Small intestine (tissue), 7 donors: ENCODE results near the gene CEP192. TPM values are rescaled to one million over a fixed set of nuclear protein-coding genes. Genes with fewer than 3 reads are reported as not detected.
"Not testable (repeated sequence)": the region's sequence is repeated elsewhere in the genome, so short reads cannot be mapped to it uniquely, and the experiment has no call there.

Experiments
- DNase-seq, 2 donors: peaks; one replicate each; pipeline versions ENCODE4 v3.0.0 to v3.0.0-alpha.2; 2013
- FAIRE-seq: peaks from 2 replicates; lab custom pipeline; 2012; peaks lifted over from hg19 to GRCh38; lab: Jason Lieb, UNC
- H3K27ac ChIP-seq, 3 donors: one replicate each; pipeline ENCODE4 v1.5.1; 2013; ENCODE audit warnings: low read length in 2 of 3, mild to moderate bottlenecking in 2 of 3, control low read depth in 1 of 3, inconsistent platforms in 1 of 3, low read depth in 1 of 3, moderate library complexity in 1 of 3
- H3K27me3 ChIP-seq, 3 donors: one replicate each; pipeline ENCODE4 v1.6.1; 2013; ENCODE audit warnings: low read length in 3 of 3, inconsistent platforms in 1 of 3; ENCODE audit not compliant: control insufficient read depth in 3 of 3, insufficient read depth in 3 of 3
- H3K36me3 ChIP-seq, 3 donors: one replicate each; pipeline ENCODE4 v1.6.1; 2013; ENCODE audit warnings: low read length in 3 of 3, inconsistent platforms in 1 of 3, low read depth in 1 of 3, mild to moderate bottlenecking in 1 of 3, moderate library complexity in 1 of 3; ENCODE audit not compliant: control insufficient read depth in 3 of 3, insufficient read depth in 2 of 3
- H3K4me1 ChIP-seq, 3 donors: one replicate each; pipeline ENCODE4 v1.6.1; 2013; ENCODE audit warnings: low read length in 2 of 3, inconsistent platforms in 1 of 3, low read depth in 1 of 3, mild to moderate bottlenecking in 1 of 3, moderate library complexity in 1 of 3; ENCODE audit not compliant: control insufficient read depth in 3 of 3, insufficient read depth in 2 of 3
- H3K4me3 ChIP-seq, 3 donors: one replicate each; pipeline ENCODE4 v1.5.1; 2013; ENCODE audit warnings: low read length in 3 of 3, control low read depth in 1 of 3, inconsistent platforms in 1 of 3, low read depth in 1 of 3, mild to moderate bottlenecking in 1 of 3, moderate library complexity in 1 of 3
- H3K9me3 ChIP-seq, 2 donors: one replicate each; pipeline ENCODE4 v1.6.1; 2013; ENCODE audit warnings: low read depth in 1 of 2, low read length in 1 of 2; ENCODE audit not compliant: control insufficient read depth in 2 of 2, insufficient read depth in 1 of 2
- WGBS, 3 donors: extraction: QIAGEN DNeasy Blood & Tissue Kit; methylation state at CpG; one replicate each; pipeline ENCODE4 v1.1.7; 2013; 5-methylcytosine and 5-hydroxymethylcytosine counted together
- polyA plus RNA-seq, 4 donors: library from polyadenylated mRNA; stranded (reverse) in 3 of 4; unstranded in 1 of 4; fragments of 200-250 nt in 3 of 4; fragments of 120-200 nt in 1 of 4; gene quantifications; one replicate each; pipeline versions ENCODE4 v1.2.1 to v1.2.3, GENCODE V29; 2013
- donor health status: healthy with polysubstance abuse.
- donor health status: control.
- donor health status: control.
- donor health status: Bipolar disorder and iron deficiency.
- donor health status: healthy.

The CEP192 gene
- polyA plus RNA-seq, 4 donors: 9.6 to 29.3 (median 12.4) TPM

- not testable (repeated sequence) for H3K27me3 ChIP-seq, H3K27ac ChIP-seq, DNase-seq, H3K4me3 ChIP-seq, FAIRE-seq, H3K9me3 ChIP-seq, H3K4me1 ChIP-seq
- peaks cover 4 to 19% (median 7%) of the 10 kb centered on the region in 3 donors for H3K36me3 ChIP-seq
Observed at GRCh38 chr18:13078065-13078464, 86.9 kb downstream of the CEP192 start.

DNA sequence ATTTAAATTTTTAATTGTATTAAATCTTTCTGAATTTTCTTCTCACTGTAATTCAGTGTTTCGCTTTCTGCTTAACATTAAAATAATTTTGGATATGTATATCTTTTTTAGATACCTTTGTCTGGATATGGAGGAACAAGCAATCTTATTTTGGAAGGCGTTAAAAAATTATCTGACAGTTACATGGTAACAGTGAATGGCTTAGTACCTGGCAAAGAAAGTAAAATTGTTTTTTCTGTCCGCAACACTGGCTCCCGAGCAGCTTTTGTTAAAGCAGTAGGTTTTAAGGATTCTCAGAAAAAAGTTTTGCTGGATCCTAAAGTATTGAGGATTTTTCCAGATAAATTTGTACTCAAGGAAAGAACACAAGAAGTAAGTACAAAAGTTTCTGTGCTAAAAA, 95.7 kb downstream of the CEP192 start:
- 98 to 99% (median 98%) methylated on average over 4 of the region's 4 CpGs for WGBS, 3 donors
- Histone ChIP-seq H3K4me3 (no peak overlapping the region), H3K9me3 (peaks cover 0 to 11% of the 10 kb centered on the region in 2 donors), H3K4me1 (no peaks in the 10 kb centered on the region), H3K27me3 (no peaks in the 10 kb centered on the region), H3K27ac (no peak overlapping the region), H3K36me3 (peaks cover 0 to 15% (median 7%) of the 10 kb centered on the region in 3 donors)
- DNase-seq (no peak), FAIRE-seq (no peak)

DNA sequence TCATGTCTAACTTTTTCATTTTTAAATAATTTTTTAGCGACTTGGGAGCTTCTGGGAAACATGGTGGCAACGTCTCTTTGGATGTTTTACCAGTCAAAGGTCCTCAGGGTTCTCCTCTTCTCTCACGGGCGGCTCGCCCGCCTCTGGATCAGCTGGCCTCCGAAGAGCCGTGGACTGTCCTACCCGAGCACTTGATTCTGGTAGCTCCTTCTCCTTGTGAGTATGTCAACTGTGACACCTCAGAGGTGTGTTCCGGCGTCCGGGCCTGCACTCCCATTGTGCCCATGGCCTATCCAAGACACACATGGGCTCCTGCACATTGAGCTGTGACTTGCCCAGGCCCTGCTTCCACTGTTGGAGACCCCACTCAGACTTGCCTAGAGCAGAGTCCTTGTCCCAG, 104.3 kb downstream of the CEP192 start:
- no peak overlapping the region for H3K4me3 ChIP-seq
- no peaks in the 10 kb centered on the region for H3K27me3 ChIP-seq
- H3K36me3 ChIP-seq: peaks cover 12 to 26% (median 19%) of the 10 kb centered on the region in 3 donors
- no peaks in the 10 kb centered on the region for H3K4me1 ChIP-seq
- peaks cover 0 to 1% of the 10 kb centered on the region in 2 donors for H3K9me3 ChIP-seq
- no peak for DNase-seq
- H3K27ac ChIP-seq: no peak overlapping the region
- FAIRE-seq: no peak
- WGBS, 3 donors: 93 to 99% (median 94%) methylated on average over 12 of the region's 12 CpGs

DNA sequence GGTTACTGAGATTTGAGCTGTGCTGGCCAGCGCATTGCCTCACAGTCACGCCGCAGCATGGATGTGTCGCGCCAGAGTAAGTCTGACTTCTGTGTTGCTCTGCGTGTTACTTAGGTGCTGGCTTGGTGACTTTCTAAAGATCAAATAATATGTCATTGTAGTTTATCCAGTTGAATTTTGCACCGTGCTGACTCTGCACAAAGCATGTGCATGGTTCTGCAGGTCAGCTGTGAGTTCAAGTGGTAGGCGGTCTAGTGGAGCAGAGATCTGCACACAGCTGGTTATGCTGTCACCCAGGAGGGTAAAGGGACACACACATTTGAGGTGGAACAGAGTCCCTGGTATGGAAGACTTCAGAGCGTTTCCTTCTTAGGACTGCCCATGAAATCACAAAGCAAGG, 105.1 kb downstream of the CEP192 start:
- Histone ChIP-seq H3K27ac (no peak overlapping the region), H3K27me3 (no peaks in the 10 kb centered on the region), H3K36me3 (peaks cover 15 to 31% (median 16%) of the 10 kb centered on the region in 3 donors), H3K9me3 (peaks cover 0 to 1% of the 10 kb centered on the region in 2 donors), H3K4me1 (no peaks in the 10 kb centered on the region), H3K4me3 (no peak overlapping the region)
- DNase-seq (no peak), FAIRE-seq (no peak)
- 97 to 99% (median 97%) methylated on average over 9 of the region's 9 CpGs for WGBS, 3 donors

DNA sequence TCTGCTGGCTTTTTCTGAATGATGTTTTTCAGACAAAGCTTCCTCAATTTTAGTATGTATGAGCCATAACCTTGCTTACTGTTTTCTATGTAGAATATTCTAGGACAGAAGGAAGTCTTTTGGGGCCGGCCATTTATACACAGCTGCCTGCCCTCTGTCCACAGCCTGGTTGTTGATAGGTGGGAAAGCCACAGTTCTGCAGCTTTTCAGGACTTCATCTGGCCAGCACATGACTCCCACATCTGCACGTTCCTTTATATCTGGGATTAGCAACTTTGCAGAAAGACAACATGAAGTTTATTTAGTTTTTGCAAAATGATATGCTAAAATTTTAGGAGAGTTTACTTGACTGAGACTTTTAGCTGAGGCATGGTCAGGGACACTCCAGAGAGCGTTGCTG, 105.6 kb downstream of the CEP192 start:
- Histone ChIP-seq H3K4me1 (no peaks in the 10 kb centered on the region), H3K36me3 (peaks cover 15 to 34% (median 18%) of the 10 kb centered on the region in 3 donors), H3K4me3 (no peak overlapping the region), H3K27me3 (no peaks in the 10 kb centered on the region), H3K27ac (no peak overlapping the region), H3K9me3 (peaks cover 0 to 1% of the 10 kb centered on the region in 2 donors)
- no peak for FAIRE-seq
- DNase-seq: no peak
- WGBS, 3 donors: 96 to 98% (median 97%) methylated on average over 3 of the region's 3 CpGs

GRCh38 chr18:13098104-13098503, 106.9 kb downstream of the CEP192 start:
- WGBS, 3 donors: 96 to 98% (median 98%) methylated on average over 10 to 26 of the region's 26 CpGs

DNA sequence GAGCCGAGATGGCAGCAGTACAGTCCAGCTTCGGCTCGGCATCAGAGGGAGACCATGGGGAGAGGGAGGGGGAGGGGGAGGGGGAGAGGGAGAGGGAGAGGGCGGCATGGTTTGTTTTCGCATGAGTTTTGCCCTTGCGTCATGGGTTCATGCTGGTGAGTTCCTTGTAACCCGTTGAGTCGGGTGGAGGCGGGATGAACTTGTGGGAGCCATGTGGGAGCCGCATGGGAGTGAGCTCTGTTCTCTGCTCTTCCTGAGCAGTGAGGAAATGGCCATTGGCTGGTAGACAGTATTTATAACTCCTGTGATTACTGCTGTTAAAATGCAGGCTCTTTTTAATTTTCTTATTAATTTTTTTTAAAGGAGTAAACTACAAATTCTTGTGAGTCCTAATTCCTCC, 108.0 kb downstream of the CEP192 start:
- Histone ChIP-seq H3K9me3 (peaks cover 0 to 1% of the 10 kb centered on the region in 2 donors), H3K27ac (no peak overlapping the region), H3K27me3 (no peaks in the 10 kb centered on the region), H3K4me1 (no peaks in the 10 kb centered on the region), H3K36me3 (peaks cover 16 to 50% (median 23%) of the 10 kb centered on the region in 3 donors), H3K4me3 (no peak overlapping the region)
- FAIRE-seq (no peak), DNase-seq (no peak)
- 96 to 97% (median 96%) methylated on average over 7 to 10 of the region's 10 CpGs for WGBS, 3 donors

More at GRCh38 chr18:13098104-13098503, 106.9 kb downstream of the CEP192 start:
- H3K9me3 ChIP-seq, FAIRE-seq, H3K27me3 ChIP-seq, DNase-seq, H3K27ac ChIP-seq, H3K4me1 ChIP-seq, H3K4me3 ChIP-seq: not testable (repeated sequence)
- peaks cover 18 to 45% (median 23%) of the 10 kb centered on the region in 3 donors for H3K36me3 ChIP-seq

GRCh38 chr18:13100942-13101658, 109.9 kb downstream of the CEP192 start:
- WGBS, 3 donors: 95 to 97% (median 97%) methylated on average over 14 of the region's 14 CpGs
- Histone ChIP-seq H3K27ac (no peak overlapping the region), H3K4me3 (no peak overlapping the region), H3K4me1 (no peaks in the 10 kb centered on the region), H3K27me3 (no peaks in the 10 kb centered on the region), H3K9me3 (no peaks in the 10 kb centered on the region), H3K36me3 (peaks cover 19 to 45% (median 24%) of the 10 kb centered on the region in 3 donors)
- FAIRE-seq (no peak), DNase-seq (no peak)
